DMS114 treated with DMSO at 0.1 percent for 48 hours (cell line): Measurements from ENCODE around the gene ARHGAP42.
"Not testable (repeated sequence)": the region's sequence is repeated elsewhere in the genome, so short reads cannot be mapped to it uniquely, and the experiment has no call there.

ENCODE experiments used
- DNase-seq: peaks from one replicate; lab custom pipeline; 2025; ENCODE audit not compliant: unreplicated experiment; lab: John Stamatoyannopoulos, UW

ARHGAP42 gene

GRCh38 chr11:100719809-100720221, 32.7 kb downstream of the ARHGAP42 start:
- no peak for DNase-seq

GRCh38 chr11:100726680-100727079, 39.6 kb downstream of the ARHGAP42 start:
- DNase-seq, result no peak

GRCh38 chr11:100727410-100727809, 40.3 kb downstream of the ARHGAP42 start:
- DNase-seq, result no peak

- DNase-seq, result no peak
Measured at GRCh38 chr11:100730266-100730665, 43.2 kb downstream of the ARHGAP42 start.

GRCh38 chr11:100731471-100731870, 44.4 kb downstream of the ARHGAP42 start:
- DNase-seq, result no peak

- DNase-seq, result no peak
Measured at GRCh38 chr11:100732949-100733348, 45.9 kb downstream of the ARHGAP42 start.

- no peak for DNase-seq
Measured at GRCh38 chr11:100734743-100735527, 47.8 kb downstream of the ARHGAP42 start.

GRCh38 chr11:100735949-100736675, 49.0 kb downstream of the ARHGAP42 start:
- no peak for DNase-seq

GRCh38 chr11:100738701-100739270, 51.7 kb downstream of the ARHGAP42 start:
- no peak for DNase-seq

- DNase-seq, result no peak
Measured at GRCh38 chr11:100739666-100740065, 52.6 kb downstream of the ARHGAP42 start.

- DNase-seq, result no peak
Measured at GRCh38 chr11:100740440-100740839, 53.4 kb downstream of the ARHGAP42 start.

GRCh38 chr11:100741866-100742625, 55.0 kb downstream of the ARHGAP42 start:
- no peak for DNase-seq

- DNase-seq, result no peak
Measured at GRCh38 chr11:100746448-100746847, 59.4 kb downstream of the ARHGAP42 start.

- DNase-seq, result no peak
Measured at GRCh38 chr11:100748153-100748552, 61.1 kb downstream of the ARHGAP42 start.

- not testable (repeated sequence) for DNase-seq
Measured at GRCh38 chr11:100749887-100750565, 62.9 kb downstream of the ARHGAP42 start.

GRCh38 chr11:100750566-100750891, 63.4 kb downstream of the ARHGAP42 start:
- DNase-seq, result not testable (repeated sequence)

- no peak for DNase-seq
Measured at GRCh38 chr11:100752371-100753171, 65.5 kb downstream of the ARHGAP42 start.

- DNase-seq, result no peak
Measured at GRCh38 chr11:100753172-100753543, 66.1 kb downstream of the ARHGAP42 start.

- DNase-seq, result no peak
Measured at GRCh38 chr11:100753571-100753970, 66.5 kb downstream of the ARHGAP42 start.

- no peak for DNase-seq
Measured at GRCh38 chr11:100756559-100756958, 69.5 kb downstream of the ARHGAP42 start.
